HEK293T (cell line): ENCODE measurements around the gene CLEC17A.

Experiments
- CTCF ChIA-PET: fragments of 350-600 bp; formaldehyde crosslinking; extraction: SDS; loops from one replicate; lab custom pipeline; 2021; ENCODE audit warnings: antibody characterized with exemption, inconsistent platforms; lab: Yijun Ruan, JAX
- POLR2A ChIA-PET: fragments of 350-600 bp; formaldehyde crosslinking; extraction: SDS; loops from one replicate; lab custom pipeline; 2020; ENCODE audit warnings: antibody characterized with exemption, inconsistent platforms; lab: Yijun Ruan, JAX
- DNase-seq: peaks from one replicate; pipeline ENCODE4 v3.0.0; 2012; ENCODE audit warnings: mixed read lengths; ENCODE audit errors: extremely low spot score
- ARNT ChIP-seq: fragments of 450-650 bp; IDR thresholded peaks from 2 replicates; pipeline ENCODE4 v1.6.1; 2017; ENCODE audit warnings: mild to moderate bottlenecking
- BHLHE40 ChIP-seq: fragments of 450-650 bp; IDR thresholded peaks from 2 replicates; pipeline ENCODE4 v1.6.1; 2016; ENCODE audit warnings: mild to moderate bottlenecking, moderate library complexity, borderline replicate concordance
- CTBP1 ChIP-seq: fragments of 450-650 bp; IDR thresholded peaks from 2 replicates; pipeline ENCODE4 v1.6.1; 2016; ENCODE audit warnings: borderline replicate concordance
- ELF4 ChIP-seq: fragments of 450-650 bp; IDR thresholded peaks from 2 replicates; pipeline ENCODE4 v1.6.1; 2017; ENCODE audit warnings: antibody characterized with exemption
- FOXA1 ChIP-seq: fragments of 450-650 bp; IDR thresholded peaks from 2 replicates; pipeline ENCODE4 v1.6.1; 2016; ENCODE audit warnings: mild to moderate bottlenecking
- FOXK2 ChIP-seq: fragments of 450-650 bp; IDR thresholded peaks from 2 replicates; pipeline ENCODE4 v1.6.1; 2016; ENCODE audit warnings: mild to moderate bottlenecking
- FOXM1 ChIP-seq: fragments of 450-650 bp; IDR thresholded peaks from 2 replicates; pipeline ENCODE4 v1.6.1; 2017; ENCODE audit warnings: mild to moderate bottlenecking, borderline replicate concordance
- HDGF ChIP-seq: fragments of 450-650 bp; IDR thresholded peaks from 2 replicates; pipeline ENCODE4 v1.6.1; 2017; ENCODE audit warnings: antibody characterized with exemption, borderline replicate concordance
- L3MBTL2 ChIP-seq: fragments of 450-650 bp; conservative IDR thresholded peaks from 2 replicates; pipeline ENCODE4 v1.6.1; 2016; ENCODE audit warnings: mild to moderate bottlenecking
- LEF1 ChIP-seq: fragments of 450-650 bp; IDR thresholded peaks from 2 replicates; pipeline ENCODE4 v1.6.1; 2017; ENCODE audit warnings: mild to moderate bottlenecking, borderline replicate concordance
- NFRKB ChIP-seq: fragments of 450-650 bp; IDR thresholded peaks from 2 replicates; pipeline ENCODE4 v1.6.1; 2016; ENCODE audit warnings: mild to moderate bottlenecking, moderate library complexity
- PKNOX1 ChIP-seq: fragments of 450-650 bp; IDR thresholded peaks from 2 replicates; pipeline ENCODE4 v1.6.1; 2016
- SP1 ChIP-seq: fragments of 450-650 bp; IDR thresholded peaks from 2 replicates; pipeline ENCODE4 v1.6.1; 2017
- SUZ12 ChIP-seq: fragments of 450-650 bp; IDR thresholded peaks from 2 replicates; pipeline ENCODE4 v1.6.1; 2016; ENCODE audit warnings: mild to moderate bottlenecking
- TARDBP ChIP-seq: fragments of 450-650 bp; IDR thresholded peaks from 2 replicates; pipeline ENCODE4 v1.6.1; 2016
- ZNF384 ChIP-seq: fragments of 450-650 bp; IDR thresholded peaks from 2 replicates; pipeline ENCODE4 v1.6.1; 2016

Gene CLEC17A

DNA sequence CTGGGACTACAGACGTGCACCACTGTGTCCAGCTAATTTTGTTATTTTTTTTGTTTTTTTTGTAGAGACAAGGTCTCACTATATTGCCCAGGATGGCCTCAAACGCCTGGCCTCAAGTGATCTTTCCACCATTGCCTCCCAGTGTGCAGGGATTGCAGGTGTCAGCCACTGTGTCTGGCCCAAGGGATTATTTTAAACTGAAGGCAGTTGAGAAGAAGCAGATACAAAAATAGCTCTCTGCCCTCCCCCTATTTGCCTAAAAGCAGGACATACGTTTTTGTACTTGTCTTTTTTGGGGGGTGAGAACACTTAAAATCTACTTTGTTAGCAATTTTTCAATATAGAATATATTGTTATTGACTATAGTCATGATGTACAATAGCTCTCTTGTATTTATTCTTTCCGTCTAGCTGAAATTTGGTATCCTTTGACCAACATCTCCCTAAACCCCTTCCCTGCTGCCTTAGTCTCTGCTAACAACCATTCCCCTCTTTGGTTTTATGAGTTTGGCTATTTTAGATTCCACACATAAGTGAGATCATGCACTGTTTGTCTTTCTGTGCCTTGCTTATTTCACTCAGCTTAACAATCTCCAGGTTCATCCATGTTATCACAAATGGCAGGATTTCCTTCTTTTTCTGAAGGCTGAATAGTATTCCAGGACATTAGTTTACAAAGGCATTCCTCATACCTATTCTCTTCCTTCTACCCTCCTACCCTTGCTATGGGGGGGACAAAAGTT is 56.8 kb downstream of the CLEC17A start:
- ChIA-PET POLR2A (no interaction called here), CTCF (no interaction called here)
- DNase-seq = no peak
- no peak for TF ChIP-seq SP1
- no peak for TF ChIP-seq PKNOX1
- no peak for TF ChIP-seq ELF4
- TF ChIP-seq ARNT = no peak
- no peak for TF ChIP-seq FOXK2
- TF ChIP-seq FOXA1 = no peak
- TF ChIP-seq TARDBP = no peak
- TF ChIP-seq FOXM1 = no peak
- TF ChIP-seq HDGF = no peak
- TF ChIP-seq L3MBTL2 = no peak
- no peak for TF ChIP-seq SUZ12
- no peak for TF ChIP-seq NFRKB
- TF ChIP-seq ZNF384 = no peak

- ChIA-PET CTCF (no interaction called here), POLR2A (no interaction called here)
- no peak for DNase-seq
- TF ChIP-seq TARDBP (no peak), PKNOX1 (no peak), ZNF384 (no peak)
These were observed 65.6 kb downstream of the CLEC17A start for GRCh38 chr19:14648506-14648905.

- ChIA-PET POLR2A (no interaction called here), CTCF (no interaction called here)
- no peak for TF ChIP-seq SP1
- no peak for TF ChIP-seq CTBP1
- no peak for TF ChIP-seq HDGF
- TF ChIP-seq PKNOX1 = no peak
- no peak for TF ChIP-seq TARDBP
- no peak for TF ChIP-seq ELF4
- TF ChIP-seq ARNT = no peak
- TF ChIP-seq LEF1 = no peak
- no peak for TF ChIP-seq NFRKB
- TF ChIP-seq SUZ12 = no peak
- no peak for TF ChIP-seq BHLHE40
- TF ChIP-seq L3MBTL2 = no peak
- no peak for TF ChIP-seq ZNF384
- TF ChIP-seq FOXK2 = no peak
- TF ChIP-seq FOXA1 = no peak
- no peak for TF ChIP-seq FOXM1
- DNase-seq = no peak
These were observed 66.1 kb downstream of the CLEC17A start for GRCh38 chr19:14649020-14649419.

- no peak for DNase-seq
- ChIA-PET POLR2A (no interaction called here), CTCF (no interaction called here)
- TF ChIP-seq LEF1 (no peak), SUZ12 (no peak), CTBP1 (no peak), BHLHE40 (no peak)
These were observed 67.3 kb downstream of the CLEC17A start for GRCh38 chr19:14650161-14650560.

- TF ChIP-seq L3MBTL2 = no peak
- TF ChIP-seq FOXK2 = no peak
- TF ChIP-seq PKNOX1 = no peak
- TF ChIP-seq NFRKB = no peak
- no peak for TF ChIP-seq LEF1
- no peak for TF ChIP-seq SUZ12
- no peak for TF ChIP-seq TARDBP
- no peak for TF ChIP-seq FOXA1
- no peak for TF ChIP-seq ZNF384
- TF ChIP-seq BHLHE40 = no peak
- no peak for TF ChIP-seq ARNT
- no peak for TF ChIP-seq CTBP1
- TF ChIP-seq ELF4 = no peak
- no peak for TF ChIP-seq SP1
- TF ChIP-seq HDGF = no peak
- no peak for TF ChIP-seq FOXM1
- POLR2A ChIA-PET = no interaction called here
- DNase-seq = no peak
- CTCF ChIA-PET = interaction anchor here (1.3 kb wide), 1 partner anchor 31 kb away, joined by 4 read pairs; no protein-coding TSS in a partner anchor
These were observed 72.1 kb downstream of the CLEC17A start for GRCh38 chr19:14654786-14655560.
